ENCODE results near the gene TNFAIP8.

The TNFAIP8 gene

GRCh38 chr5:119371146-119371545 is 15.3 kb downstream of the TNFAIP8 start:
- no peak for DNase-seq

GRCh38 chr5:119373449-119373858 is 17.6 kb downstream of the TNFAIP8 start:
- no peak for DNase-seq

GRCh38 chr5:119374901-119375300 is 19.1 kb downstream of the TNFAIP8 start:
- DNase-seq, result no peak

- DNase-seq, result no peak
These were observed 21.2 kb downstream of the TNFAIP8 start for GRCh38 chr5:119377066-119377465.

GRCh38 chr5:119378075-119378700 is 22.4 kb downstream of the TNFAIP8 start:
- DNase-seq, result no peak

GRCh38 chr5:119379096-119379495 is 23.3 kb downstream of the TNFAIP8 start:
- no peak for DNase-seq

GRCh38 chr5:119379942-119380547 is 24.2 kb downstream of the TNFAIP8 start:
- no peak for DNase-seq

GRCh38 chr5:119382169-119382568 is 26.4 kb downstream of the TNFAIP8 start:
- DNase-seq, result no peak

GRCh38 chr5:119383008-119383407 is 27.2 kb downstream of the TNFAIP8 start:
- DNase-seq, result no peak

- DNase-seq, result no peak
These were observed 29.3 kb downstream of the TNFAIP8 start for GRCh38 chr5:119385136-119385535.

GRCh38 chr5:119385536-119386128 is 29.8 kb downstream of the TNFAIP8 start:
- DNase-seq, result no peak

- no peak for DNase-seq
These were observed 31.0 kb downstream of the TNFAIP8 start for GRCh38 chr5:119386596-119387344.

GRCh38 chr5:119387945-119388618 is 32.3 kb downstream of the TNFAIP8 start:
- no peak for DNase-seq

- DNase-seq, result no peak
These were observed 32.9 kb downstream of the TNFAIP8 start for GRCh38 chr5:119388619-119389190.

- no peak for DNase-seq
These were observed 33.6 kb downstream of the TNFAIP8 start for GRCh38 chr5:119389288-119390030.

GRCh38 chr5:119390404-119390803 is 34.6 kb downstream of the TNFAIP8 start:
- no peak for DNase-seq

GRCh38 chr5:119393201-119393691 is 37.4 kb downstream of the TNFAIP8 start:
- no peak for DNase-seq

- DNase-seq, result no peak
These were observed 37.9 kb downstream of the TNFAIP8 start for GRCh38 chr5:119393746-119394145.

- no peak for DNase-seq
These were observed 39.4 kb downstream of the TNFAIP8 start for GRCh38 chr5:119395080-119395836.

- DNase-seq, result no peak
These were observed 40.3 kb downstream of the TNFAIP8 start for GRCh38 chr5:119396030-119396664.
